HCT116 (cell line): ENCODE measurements around the gene ST3GAL3. TPM values are rescaled to one million over a fixed set of nuclear protein-coding genes. Genes with fewer than 3 reads are reported as not detected.

Experiments used
- ATAC-seq: fragments of 200-7000 bp; cut with Tn5 transposase; 2 replicates; pipeline ENCODE4 v1.9.1; 2020; ENCODE audit warnings: mild to moderate bottlenecking, moderate library complexity
- BruUV-seq: library from RNA; stranded (reverse); fragments of 400-500 nt; replicated peaks from 2 replicates; lab custom pipeline; 2021; lab: Mats Ljungman, UMichigan
- CTCF ChIA-PET: fragments of 300-600 bp; sonication (Branson Sonifier 250); formaldehyde crosslinking; loops from one replicate; lab custom pipeline; 2021; ENCODE audit warnings: antibody characterized with exemption; lab: Charles Lee
- POLR2A ChIA-PET: fragments of 300-600, 350-600 bp; sonication (Branson Sonifier 250); formaldehyde crosslinking; loops from one replicate; lab custom pipeline; 2021; ENCODE audit warnings: antibody characterized with exemption; lab: Charles Lee
- RAD21 ChIA-PET, 2 experiments: fragments of 300-600 bp; sonication (Branson Sonifier 250); formaldehyde crosslinking; loops; one replicate each; lab custom pipeline; 2023; ENCODE audit warnings: low total read pairs in 2 of 2; ENCODE audit not compliant: uncharacterized antibody in 2 of 2, unreplicated experiment in 2 of 2, low non-redundant PET in 1 of 2; lab: Charles Lee
- DNase-seq: peaks from one replicate; pipeline ENCODE4 v3.0.0-alpha.2; 2010; ENCODE audit warnings: low read depth, low spot score
- H2AFZ ChIP-seq: fragments of 200-600 bp; shearing (Covaris generic), sonication (generic); 2 replicates; pipeline ENCODE4 v1.6.1; 2017; ENCODE audit warnings: low read depth, mixed run types, mixed read lengths, antibody characterized with exemption, low read length; ENCODE audit not compliant: poor library complexity, severe bottlenecking
- H3K27ac ChIP-seq: 2 replicates; pipeline ENCODE4 v1.5.1; 2012; ENCODE audit warnings: low read depth, low read length
- H3K27me3 ChIP-seq: fragments of 200-600 bp; sonication (generic); 2 replicates; pipeline ENCODE4 v1.6.1; 2016; ENCODE audit warnings: mixed run types, low read length, mixed read lengths; ENCODE audit not compliant: insufficient read depth
- H3K36me3 ChIP-seq, 2 experiments: fragments of 200-500 bp in 1 of 2; fragments of 200-600 bp in 1 of 2; sonication (Bioruptor generic) in 1 of 2; sonication (generic) in 1 of 2; 2 replicates each; pipeline versions ENCODE4 v1.5.1 to v1.6.1; 2014 to 2016; ENCODE audit warnings: low read length in 2 of 2, inconsistent platforms in 1 of 2, mixed read lengths in 1 of 2, mixed run types in 1 of 2; ENCODE audit not compliant: insufficient read depth in 2 of 2, control insufficient read depth in 1 of 2
- H3K4me1 ChIP-seq, 2 experiments: fragments of 200-600 bp in 1 of 2; sonication (generic) in 1 of 2; 2 replicates each; pipeline versions ENCODE4 v1.5.1 to v1.6.1; 2012 to 2017; ENCODE audit warnings: low read length in 2 of 2, inconsistent platforms in 1 of 2, mild to moderate bottlenecking in 1 of 2, mixed read lengths in 1 of 2, mixed run types in 1 of 2, moderate library complexity in 1 of 2; ENCODE audit not compliant: insufficient read depth in 2 of 2, control insufficient read depth in 1 of 2
- H3K4me2 ChIP-seq: fragments of 200-600 bp; sonication (generic); 2 replicates; pipeline ENCODE4 v1.6.1; 2017; ENCODE audit warnings: mixed run types, low read length, mixed read lengths
- H3K4me3 ChIP-seq, 2 experiments: fragments of 200-600 bp in 1 of 2; sonication (generic) in 1 of 2; replicated peaks in 1 of 2; 2 replicates each; pipeline ENCODE4 v1.5.1; 2011 to 2016; ENCODE audit warnings: low read length in 2 of 2, control low read depth in 1 of 2, low read depth in 1 of 2, mild to moderate bottlenecking in 1 of 2, mixed read lengths in 1 of 2, mixed run types in 1 of 2
- H3K79me2 ChIP-seq: fragments of 200-600 bp; sonication (generic); 2 replicates; pipeline ENCODE4 v1.6.1; 2017; ENCODE audit warnings: mild to moderate bottlenecking, mixed run types, low read length, moderate library complexity, mixed read lengths; ENCODE audit not compliant: insufficient read depth
- H3K9ac ChIP-seq: fragments of 200-600 bp; sonication (generic); 2 replicates; pipeline ENCODE4 v1.6.1; 2016; ENCODE audit warnings: low read length, mixed read lengths
- H3K9me2 ChIP-seq: fragments of 200-600 bp; sonication (generic), shearing (Covaris generic); 2 replicates; pipeline ENCODE4 v1.6.1; 2017; ENCODE audit warnings: mixed run types, mild to moderate bottlenecking, moderate library complexity; ENCODE audit not compliant: insufficient read depth
- H3K9me3 ChIP-seq, 2 experiments: fragments of 200-500 bp in 1 of 2; fragments of 200-600 bp in 1 of 2; sonication (Bioruptor generic) in 1 of 2; sonication (generic) in 1 of 2; 2 replicates each; pipeline ENCODE4 v1.6.1; 2014 to 2017; ENCODE audit warnings: low read length in 2 of 2, mixed read lengths in 2 of 2, inconsistent platforms in 1 of 2, low read depth in 1 of 2, mild to moderate bottlenecking in 1 of 2, mixed run types in 1 of 2, moderate library complexity in 1 of 2; ENCODE audit not compliant: control insufficient read depth in 1 of 2, insufficient read depth in 1 of 2
- H4K20me1 ChIP-seq: fragments of 200-600 bp; sonication (generic), shearing (Covaris generic); 2 replicates; pipeline ENCODE4 v1.6.1; 2017; ENCODE audit warnings: mixed run types, mild to moderate bottlenecking, moderate library complexity; ENCODE audit not compliant: insufficient read depth
- CEBPB ChIP-seq: IDR thresholded peaks from 2 replicates; pipeline ENCODE4 v1.6.1; 2012; ENCODE audit warnings: low read depth
- EGR1 ChIP-seq: IDR thresholded peaks from 2 replicates; pipeline ENCODE4 v1.6.1; 2012; ENCODE audit warnings: low read depth
- ELF1 ChIP-seq: IDR thresholded peaks from 2 replicates; pipeline ENCODE4 v1.6.1; 2012; ENCODE audit warnings: low read depth, borderline replicate concordance
- EZH2phosphoT487 ChIP-seq: fragments of 200-600 bp; IDR thresholded peaks from 2 replicates; pipeline ENCODE4 v1.6.1; 2018; ENCODE audit warnings: antibody characterized with exemption, borderline replicate concordance
- FOSL1 ChIP-seq: IDR thresholded peaks from 2 replicates; pipeline ENCODE4 v1.6.1; 2012; ENCODE audit warnings: low read depth
- JUND ChIP-seq: IDR thresholded peaks from 2 replicates; pipeline ENCODE4 v1.6.1; 2012
- POLR2AphosphoS5 ChIP-seq: IDR thresholded peaks from 2 replicates; pipeline ENCODE4 v1.6.1; 2011; ENCODE audit warnings: mild to moderate bottlenecking, low read depth, low read length, moderate library complexity
- RAD21 ChIP-seq: IDR thresholded peaks from 2 replicates; pipeline ENCODE4 v1.6.1; 2012; ENCODE audit warnings: low read depth, mild to moderate bottlenecking
- SIN3A ChIP-seq: IDR thresholded peaks from 2 replicates; pipeline ENCODE4 v1.6.1; 2012; ENCODE audit warnings: low read depth
- SP1 ChIP-seq: IDR thresholded peaks from 2 replicates; pipeline ENCODE4 v1.6.1; 2012; ENCODE audit warnings: low read depth
- SRF ChIP-seq: IDR thresholded peaks from 2 replicates; pipeline ENCODE4 v1.6.1; 2012; ENCODE audit warnings: low read depth
- TCF7L2 ChIP-seq: IDR thresholded peaks from 2 replicates; pipeline ENCODE4 v1.7.0; 2011; ENCODE audit warnings: borderline replicate concordance, inconsistent platforms; ENCODE audit not compliant: insufficient read depth, insufficient read length; ENCODE audit errors: extremely low read depth
- YY1 ChIP-seq: IDR thresholded peaks from 2 replicates; pipeline ENCODE4 v1.6.1; 2011; ENCODE audit warnings: low read length, low read depth, moderate library complexity, mild to moderate bottlenecking; ENCODE audit not compliant: insufficient replicate concordance; ENCODE audit errors: extremely low read depth
- ZFX ChIP-seq: fragments of 450-650 bp; IDR thresholded peaks from 2 replicates; pipeline ENCODE4 v1.6.1; 2017
- ZNF274 ChIP-seq: fragments of 200-500 bp; sonication (Bioruptor generic); IDR thresholded peaks from 2 replicates; pipeline ENCODE4 v1.6.1; 2014; ENCODE audit warnings: mild to moderate bottlenecking, low read depth, low read length, inconsistent platforms
- intact Hi-C: fragments of 100-400 bp; cut with micrococcal nuclease; formaldehyde crosslinking; loops from 2 replicates; pipeline ENCODE4 v1.10.0; 2022
- total RNA-seq: library from RNA; stranded (reverse); gene quantifications from one replicate; pipeline ENCODE4 v1.2.1, GENCODE V29; 2021; ENCODE audit not compliant: unreplicated experiment
- TF ChIP-seq, protein P1 (sequence below): IDR thresholded peaks from 2 replicates; pipeline ENCODE4 v1.6.1; 2011; ENCODE audit warnings: mild to moderate bottlenecking, low read length, moderate library complexity; ENCODE audit not compliant: insufficient replicate concordance; ENCODE audit errors: extremely low read depth
- TF ChIP-seq, protein P2 (sequence below): IDR thresholded peaks from 2 replicates; pipeline ENCODE4 v1.6.1; 2012
- TF ChIP-seq, protein P3 (sequence below), 3 experiments: fragments of 200-600 bp in 1 of 3; sonication (generic) in 1 of 3; IDR thresholded peaks in 2 of 3; conservative IDR thresholded peaks in 1 of 3; 2 replicates each; pipeline ENCODE4 v1.5.1; 2012 to 2017; ENCODE audit warnings: low read depth in 2 of 3, low read length in 2 of 3, antibody characterized with exemption in 1 of 3, borderline replicate concordance in 1 of 3, control low read depth in 1 of 3, mild to moderate bottlenecking in 1 of 3, mixed read lengths in 1 of 3, mixed run types in 1 of 3, moderate library complexity in 1 of 3; ENCODE audit not compliant: insufficient read depth in 1 of 3

ST3GAL3 gene
- total RNA-seq, 1 experiment from 2014 or later: 7.2 TPM

DNA sequence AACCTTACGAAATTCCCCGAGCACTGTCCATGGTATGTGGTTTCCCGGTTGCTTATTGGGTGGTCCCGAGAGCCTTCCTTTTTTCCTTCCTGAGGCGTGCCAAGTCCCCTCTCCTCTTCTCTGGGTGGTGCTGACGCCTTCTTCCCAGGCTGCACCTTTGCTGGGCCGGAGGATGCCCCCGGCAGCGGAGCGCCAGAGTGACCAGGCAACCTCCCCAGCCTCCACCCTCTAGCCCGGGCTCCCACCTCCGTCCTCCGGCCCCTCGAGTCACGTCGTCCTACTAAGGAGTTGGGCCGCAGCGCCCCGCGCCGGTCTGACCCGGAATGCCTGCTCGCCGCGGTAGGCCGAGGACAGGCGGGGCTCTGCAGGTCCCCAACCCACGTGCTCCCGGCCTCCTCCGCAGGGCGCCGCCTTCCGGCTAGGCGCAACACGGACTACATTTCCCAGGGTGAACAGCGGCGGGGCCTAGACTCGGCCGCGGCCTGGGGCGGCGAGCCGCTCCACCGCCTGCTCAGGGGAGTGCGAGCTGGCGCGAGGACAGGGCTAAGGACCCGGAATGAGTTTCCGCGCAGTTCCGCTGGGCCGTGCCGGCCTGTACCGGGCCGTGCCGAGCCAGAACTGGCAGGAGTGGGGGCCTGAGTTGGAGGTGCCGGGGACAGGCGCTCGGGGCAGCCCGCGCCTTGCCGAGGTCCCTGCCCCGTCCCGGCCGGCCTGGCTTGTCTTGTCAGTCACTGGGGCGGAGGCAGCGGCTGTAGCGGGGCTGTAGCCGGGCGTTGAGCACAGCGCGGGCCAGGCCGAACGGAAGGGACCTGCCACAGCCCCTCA lies 239.1 kb downstream of the ST3GAL3 start, which contains the start of gene IPO13:
Gene IPO13, plus strand, starts transcription at position 715 of the 825 bp plus-strand sequence. CDS start 651 bp downstream, outside the sequence.
- intact Hi-C loops: loop anchor here (1.0 kb wide), 1 partner anchor 183 kb away; no protein-coding TSS in a partner anchor
- H3K4me1 ChIP-seq: peaks cover 10 to 23% of the 10 kb centered on the region in 2 experiments; a peak in 3 of 4 replicates
- TF ChIP-seq EZH2phosphoT487 (no peak), SIN3A (peak; percentile 86), ZFX (peak; percentile 72; the same call in 1 of the 2 replicates), SP1 (peak; percentile 87), SRF (no peak; the same call in 1 of the 2 replicates), YY1 (peak; percentile 70), FOSL1 (no peak), ELF1 (peak; percentile 90; the same call in 1 of the 2 replicates), POLR2AphosphoS5 (peak; percentile 90), CEBPB (no peak), TCF7L2 (peak; percentile 34), JUND (no peak), ZNF274 (no peak), RAD21 (peak; percentile 90), EGR1 (peak; percentile 88)
- TF ChIP-seq, protein P1, sequence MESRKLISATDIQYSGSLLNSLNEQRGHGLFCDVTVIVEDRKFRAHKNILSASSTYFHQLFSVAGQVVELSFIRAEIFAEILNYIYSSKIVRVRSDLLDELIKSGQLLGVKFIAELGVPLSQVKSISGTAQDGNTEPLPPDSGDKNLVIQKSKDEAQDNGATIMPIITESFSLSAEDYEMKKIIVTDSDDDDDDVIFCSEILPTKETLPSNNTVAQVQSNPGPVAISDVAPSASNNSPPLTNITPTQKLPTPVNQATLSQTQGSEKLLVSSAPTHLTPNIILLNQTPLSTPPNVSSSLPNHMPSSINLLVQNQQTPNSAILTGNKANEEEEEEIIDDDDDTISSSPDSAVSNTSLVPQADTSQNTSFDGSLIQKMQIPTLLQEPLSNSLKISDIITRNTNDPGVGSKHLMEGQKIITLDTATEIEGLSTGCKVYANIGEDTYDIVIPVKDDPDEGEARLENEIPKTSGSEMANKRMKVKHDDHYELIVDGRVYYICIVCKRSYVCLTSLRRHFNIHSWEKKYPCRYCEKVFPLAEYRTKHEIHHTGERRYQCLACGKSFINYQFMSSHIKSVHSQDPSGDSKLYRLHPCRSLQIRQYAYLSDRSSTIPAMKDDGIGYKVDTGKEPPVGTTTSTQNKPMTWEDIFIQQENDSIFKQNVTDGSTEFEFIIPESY: no peak
- TF ChIP-seq, protein P2, sequence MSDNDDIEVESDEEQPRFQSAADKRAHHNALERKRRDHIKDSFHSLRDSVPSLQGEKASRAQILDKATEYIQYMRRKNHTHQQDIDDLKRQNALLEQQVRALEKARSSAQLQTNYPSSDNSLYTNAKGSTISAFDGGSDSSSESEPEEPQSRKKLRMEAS: peak; percentile 99
- TF ChIP-seq, protein P3, sequence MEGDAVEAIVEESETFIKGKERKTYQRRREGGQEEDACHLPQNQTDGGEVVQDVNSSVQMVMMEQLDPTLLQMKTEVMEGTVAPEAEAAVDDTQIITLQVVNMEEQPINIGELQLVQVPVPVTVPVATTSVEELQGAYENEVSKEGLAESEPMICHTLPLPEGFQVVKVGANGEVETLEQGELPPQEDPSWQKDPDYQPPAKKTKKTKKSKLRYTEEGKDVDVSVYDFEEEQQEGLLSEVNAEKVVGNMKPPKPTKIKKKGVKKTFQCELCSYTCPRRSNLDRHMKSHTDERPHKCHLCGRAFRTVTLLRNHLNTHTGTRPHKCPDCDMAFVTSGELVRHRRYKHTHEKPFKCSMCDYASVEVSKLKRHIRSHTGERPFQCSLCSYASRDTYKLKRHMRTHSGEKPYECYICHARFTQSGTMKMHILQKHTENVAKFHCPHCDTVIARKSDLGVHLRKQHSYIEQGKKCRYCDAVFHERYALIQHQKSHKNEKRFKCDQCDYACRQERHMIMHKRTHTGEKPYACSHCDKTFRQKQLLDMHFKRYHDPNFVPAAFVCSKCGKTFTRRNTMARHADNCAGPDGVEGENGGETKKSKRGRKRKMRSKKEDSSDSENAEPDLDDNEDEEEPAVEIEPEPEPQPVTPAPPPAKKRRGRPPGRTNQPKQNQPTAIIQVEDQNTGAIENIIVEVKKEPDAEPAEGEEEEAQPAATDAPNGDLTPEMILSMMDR (IDR thresholded peaks at IDR 0.05 in 2 of 3, conservative IDR thresholded peaks at IDR 0.05 in 1 of 3; ENCODE audit: borderline replicate concordance in 1 of 3, insufficient read depth in 1 of 3, low read depth in 2 of 3, low read length in 2 of 3): peak; percentile 72 to 84 (median 76)

More for the DNA sequence above, 239.1 kb downstream of the ST3GAL3 start, which contains the start of gene IPO13:
- DNase-seq: peak; percentile 93
- Histone ChIP-seq H3K27me3 (no peaks in the 10 kb centered on the region), H3K27ac (peak within 1 kb of the TSS; percentile 88), H3K4me2 (peak within 1 kb of the TSS; percentile 96), H4K20me1 (no peaks in the 10 kb centered on the region), H3K9me2 (no peaks in the 10 kb centered on the region), H3K9me3 (no peaks in the 10 kb centered on the region), H2AFZ (peak within 1 kb of the TSS; percentile 56), H3K36me3 (0 out of 4 replicates have a peak, but pooled peaks cover 0 to 3% of the 10 kb centered on the region in 2 experiments), H3K79me2 (peaks cover 11% of the 10 kb centered on the region), H3K4me3 (peak within 1 kb of the TSS; percentile 77 to 97), H3K9ac (peak within 1 kb of the TSS; percentile 76)
- RAD21 ChIA-PET: interaction anchor here in 1 of 2 experiments (0.6 to 2.0 kb wide), 3 partner anchors 12 to 348 kb away, joined by 3 to 10 read pairs (median 9); partner anchors contain the start of gene ARTN
- no TSS peak for BruUV-seq
- CTCF ChIA-PET: interaction anchor here (1.1 to 9.8 kb wide), 4 partner anchors 13 to 183 kb away, joined by 3 to 130 read pairs (median 14); partner anchors contain the start of gene ARTN
- POLR2A ChIA-PET: interaction anchor here (0.6 to 1.4 kb wide), 5 partner anchors 11 to 187 kb away, joined by 3 to 9 read pairs (median 3); no protein-coding TSS in a partner anchor
- peak; percentile 95 for ATAC-seq
